PC-9 (cell line): Measurements from ENCODE around the gene ARHGAP36.

Source experiments
- CTCF ChIP-seq: fragments of 200-600 bp; sonication (generic); conservative IDR thresholded peaks from 2 replicates; pipeline ENCODE4 v1.6.1; 2017; ENCODE audit warnings: mixed run types, antibody characterized with exemption, mild to moderate bottlenecking, moderate library complexity
- EZH2 ChIP-seq: fragments of 200-600 bp; sonication (generic); IDR thresholded peaks from 2 replicates; pipeline ENCODE4 v1.8.0; 2017; ENCODE audit warnings: antibody characterized with exemption, low read depth

GRCh38 chrX:131081772-131082740 lies 23.9 kb downstream of the ARHGAP36 start:
- TF ChIP-seq CTCF (no peak), EZH2 (no peak)
